ENCODE measurements around the gene LMO1. TPM values are rescaled to one million over a fixed set of nuclear protein-coding genes. Genes with fewer than 3 reads are reported as not detected.

Gene LMO1
- total and polyA plus RNA-seq, 7 donors = 0.74 to 9.3 (median 3.2) TPM

DNA sequence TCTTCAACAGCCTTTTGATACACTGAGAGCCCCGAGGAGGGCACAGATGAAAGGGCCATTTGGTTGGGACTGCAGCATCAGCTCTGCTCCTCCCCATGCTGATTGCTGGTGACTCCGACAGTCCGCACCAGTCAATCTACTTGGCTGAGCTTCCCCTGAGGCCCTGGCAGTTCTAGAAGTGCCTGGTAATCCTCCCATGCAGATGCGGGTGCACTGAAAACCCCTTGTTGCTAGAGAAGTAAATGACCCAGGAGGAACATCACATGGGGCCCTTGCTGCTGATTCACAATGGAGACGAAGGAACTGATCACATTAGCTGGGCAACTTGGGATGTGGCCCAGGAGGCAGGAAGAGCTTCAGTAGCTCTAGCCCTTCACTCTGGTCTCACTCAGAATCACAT, 59.7 kb downstream of the LMO1 start:
- DNase-seq (no peak), ATAC-seq (no peak)
- 52 to 64% (median 57%) methylated on average over 5 of the region's 5 CpGs for WGBS, 3 donors
- Histone ChIP-seq H3K27me3 (ENCODE audit: insufficient read depth in 3 of 3, low read length in 2 of 3) (peaks cover 0 to 27% (median 6%) of the 10 kb centered on the region in 3 donors), H3K4me3 (no peak overlapping the region), H3K4me1 (no peaks in the 10 kb centered on the region), H3K9me3 (no peaks in the 10 kb centered on the region), H3K27ac (no peak overlapping the region), H3K36me3 (ENCODE audit: insufficient read depth in 1 of 2, low read depth in 1 of 2) (no peaks in the 10 kb centered on the region)
- intact Hi-C loops (cut with DNase I) = no loop called here
- TF ChIP-seq, protein P1, sequence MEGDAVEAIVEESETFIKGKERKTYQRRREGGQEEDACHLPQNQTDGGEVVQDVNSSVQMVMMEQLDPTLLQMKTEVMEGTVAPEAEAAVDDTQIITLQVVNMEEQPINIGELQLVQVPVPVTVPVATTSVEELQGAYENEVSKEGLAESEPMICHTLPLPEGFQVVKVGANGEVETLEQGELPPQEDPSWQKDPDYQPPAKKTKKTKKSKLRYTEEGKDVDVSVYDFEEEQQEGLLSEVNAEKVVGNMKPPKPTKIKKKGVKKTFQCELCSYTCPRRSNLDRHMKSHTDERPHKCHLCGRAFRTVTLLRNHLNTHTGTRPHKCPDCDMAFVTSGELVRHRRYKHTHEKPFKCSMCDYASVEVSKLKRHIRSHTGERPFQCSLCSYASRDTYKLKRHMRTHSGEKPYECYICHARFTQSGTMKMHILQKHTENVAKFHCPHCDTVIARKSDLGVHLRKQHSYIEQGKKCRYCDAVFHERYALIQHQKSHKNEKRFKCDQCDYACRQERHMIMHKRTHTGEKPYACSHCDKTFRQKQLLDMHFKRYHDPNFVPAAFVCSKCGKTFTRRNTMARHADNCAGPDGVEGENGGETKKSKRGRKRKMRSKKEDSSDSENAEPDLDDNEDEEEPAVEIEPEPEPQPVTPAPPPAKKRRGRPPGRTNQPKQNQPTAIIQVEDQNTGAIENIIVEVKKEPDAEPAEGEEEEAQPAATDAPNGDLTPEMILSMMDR (IDR thresholded peaks at IDR 0.05) = no peak

DNA sequence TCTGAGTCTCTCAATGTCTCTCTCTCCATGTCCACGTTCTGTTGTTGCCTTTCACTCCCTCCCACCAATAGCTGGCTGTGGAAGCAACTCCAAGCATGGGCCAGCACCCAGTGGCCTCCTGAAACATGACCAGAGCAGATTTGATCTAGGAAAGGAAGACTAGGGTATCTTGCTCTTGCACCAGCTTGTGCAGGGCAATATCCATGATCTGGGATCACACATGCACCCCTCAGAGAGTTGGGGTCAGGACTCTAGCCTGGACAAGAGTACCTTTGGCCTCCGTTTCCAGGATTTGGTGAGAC, 60.3 kb downstream of the LMO1 start:
- TF ChIP-seq, protein P1 (IDR thresholded peaks at IDR 0.05) = no peak
- H3K36me3 ChIP-seq (ENCODE audit: insufficient read depth in 1 of 2, low read depth in 1 of 2) = no peaks in the 10 kb centered on the region
- no peak for ATAC-seq
- intact Hi-C loops (cut with DNase I) = no loop called here
- no peak for DNase-seq
- WGBS, 3 donors = 79 to 88% (median 84%) methylated on average over 2 of the region's 2 CpGs
- no peak overlapping the region for H3K4me3 ChIP-seq
- no peak overlapping the region for H3K27ac ChIP-seq
- no peaks in the 10 kb centered on the region for H3K4me1 ChIP-seq
- peaks cover 0 to 23% (median 6%) of the 10 kb centered on the region in 3 donors for H3K27me3 ChIP-seq (ENCODE audit: insufficient read depth in 3 of 3, low read length in 2 of 3)
- H3K9me3 ChIP-seq = no peaks in the 10 kb centered on the region

DNA sequence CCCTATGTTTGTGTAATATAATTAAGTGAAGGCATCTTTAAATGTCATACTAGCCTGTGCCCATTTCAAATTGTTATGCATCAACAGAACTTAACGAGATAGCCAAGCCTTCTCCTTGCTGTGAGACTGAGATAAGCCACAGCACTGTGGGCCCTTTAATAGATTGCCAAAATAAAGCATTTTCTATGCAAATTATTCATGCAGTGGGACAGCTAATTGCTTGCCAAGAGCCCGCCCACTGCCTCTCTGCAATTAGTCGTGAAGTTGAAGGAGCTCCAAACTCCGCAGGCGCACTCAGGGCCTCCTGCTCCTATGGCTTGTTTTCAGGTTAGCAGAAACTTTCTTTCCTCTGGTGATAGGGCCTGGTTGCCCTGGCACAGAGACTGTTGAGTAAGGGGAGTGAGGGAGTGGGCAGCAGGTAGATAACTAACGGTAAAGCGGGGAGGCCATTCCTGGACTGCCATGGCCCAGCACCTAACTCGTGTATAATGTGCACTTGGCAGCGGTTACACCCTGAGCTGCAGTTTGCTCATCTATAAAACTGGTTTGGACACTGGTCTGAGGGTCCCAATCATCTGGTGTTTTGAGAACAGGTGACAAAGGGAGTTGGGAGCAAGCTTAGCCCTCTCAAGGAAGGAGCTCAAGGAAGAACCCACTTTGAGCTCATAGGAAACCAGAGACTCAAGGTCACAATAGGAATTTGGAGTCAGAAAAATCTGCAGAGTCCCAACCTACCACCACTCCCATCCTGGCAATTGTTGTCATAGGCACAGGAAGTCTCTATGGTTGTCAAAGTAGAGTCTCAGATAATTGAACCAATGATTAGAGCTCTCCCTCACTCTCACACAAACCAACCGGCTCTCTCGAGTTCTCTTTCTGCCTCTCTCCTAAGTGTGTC, 60.9 kb downstream of the LMO1 start:
- intact Hi-C loops (cut with DNase I) = no loop called here
- ATAC-seq (no peak), DNase-seq (no peak)
- no peak overlapping the region for H3K27ac ChIP-seq
- TF ChIP-seq, protein P1 (IDR thresholded peaks at IDR 0.05) = no peak
- no peaks in the 10 kb centered on the region for H3K36me3 ChIP-seq (ENCODE audit: insufficient read depth in 1 of 2, low read depth in 1 of 2)
- WGBS, 3 donors = 80 to 85% (median 85%) methylated on average over 11 of the region's 11 CpGs
- peaks cover 0 to 17% (median 6%) of the 10 kb centered on the region in 3 donors for H3K27me3 ChIP-seq (ENCODE audit: insufficient read depth in 3 of 3, low read length in 2 of 3)
- H3K4me3 ChIP-seq = no peak overlapping the region
- H3K9me3 ChIP-seq = no peaks in the 10 kb centered on the region
- no peaks in the 10 kb centered on the region for H3K4me1 ChIP-seq

DNA sequence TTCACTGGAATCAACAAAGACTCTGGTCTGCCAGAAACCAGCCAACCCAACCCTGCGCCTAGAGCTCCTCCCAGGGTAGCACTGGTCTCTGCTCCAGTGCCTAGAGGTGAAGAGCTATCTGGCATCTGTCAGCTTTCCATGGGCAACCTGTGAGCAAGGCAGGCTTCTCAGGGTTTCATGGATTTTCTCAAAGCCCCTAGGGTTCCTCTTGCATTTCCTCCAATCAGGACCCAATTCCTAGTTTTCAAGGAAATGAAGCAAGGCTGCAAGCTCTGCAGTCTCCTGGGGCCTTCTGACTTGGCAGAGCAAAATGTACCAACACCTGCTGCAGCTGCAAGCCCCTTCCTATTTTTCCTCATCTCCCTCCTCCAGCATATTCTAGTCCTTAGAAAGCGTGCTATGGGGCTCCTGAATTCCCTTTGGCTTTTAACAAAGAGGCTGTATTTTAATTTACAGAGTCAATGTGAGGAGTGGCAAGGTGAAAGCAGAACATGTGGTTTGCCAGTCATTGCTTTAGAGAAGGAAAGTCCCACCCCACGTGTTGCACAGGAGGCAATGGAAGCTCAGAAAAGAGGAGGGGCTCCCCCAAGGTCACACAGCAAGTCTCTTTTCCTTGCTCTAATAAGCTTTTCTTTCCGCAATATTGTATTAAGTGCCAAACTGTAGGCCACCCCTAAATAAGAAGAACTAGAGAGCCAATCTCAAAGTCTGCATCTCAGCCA, 61.9 kb downstream of the LMO1 start:
- ATAC-seq (no peak), DNase-seq (no peak)
- WGBS, 3 donors = 44 to 55% (median 47%) methylated on average over 4 of the region's 4 CpGs
- Histone ChIP-seq H3K4me1 (no peaks in the 10 kb centered on the region), H3K36me3 (ENCODE audit: insufficient read depth in 1 of 2, low read depth in 1 of 2) (no peaks in the 10 kb centered on the region), H3K4me3 (no peak overlapping the region), H3K27me3 (ENCODE audit: insufficient read depth in 3 of 3, low read length in 2 of 3) (peaks cover 0 to 7% (median 4%) of the 10 kb centered on the region in 3 donors), H3K27ac (no peak overlapping the region), H3K9me3 (no peaks in the 10 kb centered on the region)
- TF ChIP-seq, protein P1 (IDR thresholded peaks at IDR 0.05) = no peak
- intact Hi-C loops (cut with DNase I) = no loop called here
